Bone marrow (tissue), 2 donors: ENCODE results near the gene KPTN.
A peak's percentile ranks its signal among the peaks of the same experiment; 100 is the strongest.

Experiments used
- DNase-seq, 2 donors: peaks; one replicate each; lab custom pipeline; 2025; lab: John Stamatoyannopoulos, UW

The KPTN gene

DNA sequence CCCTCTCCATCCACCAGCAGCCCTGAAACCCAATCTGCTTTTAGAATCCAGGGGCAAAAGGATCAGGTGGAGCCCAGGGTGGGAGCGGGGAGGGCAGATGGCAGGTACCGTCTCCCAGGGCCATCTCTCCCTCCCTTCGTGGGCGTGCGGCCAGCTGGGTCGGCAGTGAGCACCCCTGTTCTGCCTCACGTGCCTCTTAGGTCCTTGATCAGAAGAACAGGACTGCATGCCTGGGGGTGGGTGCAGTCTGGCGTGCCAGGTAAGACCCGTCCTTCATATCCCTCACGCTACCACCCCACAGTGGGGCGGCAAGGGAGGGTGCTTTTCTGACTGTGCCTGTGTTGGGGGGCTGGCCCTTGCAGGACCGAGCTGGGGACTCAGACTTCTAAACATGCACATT is 14.3 kb downstream of the KPTN start:
- DNase-seq, result no peak

DNA sequence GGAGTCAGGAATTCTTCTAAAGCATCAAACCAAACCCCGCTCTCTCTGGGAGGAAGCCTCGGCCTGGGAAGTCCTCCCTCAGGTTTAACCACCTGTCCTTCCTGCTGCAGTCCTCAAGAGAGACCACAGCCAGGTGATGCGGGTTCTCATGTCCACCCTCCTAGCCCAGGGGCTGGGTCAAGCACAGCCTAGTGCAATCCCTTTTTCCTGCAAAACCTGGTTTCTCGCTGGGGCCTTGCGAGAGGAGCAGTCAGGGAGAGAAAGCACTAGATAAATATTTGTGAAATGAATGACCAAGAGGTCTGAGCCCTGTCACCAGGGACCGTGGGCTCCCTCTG is 14.7 kb downstream of the KPTN start:
- no peak for DNase-seq

DNA sequence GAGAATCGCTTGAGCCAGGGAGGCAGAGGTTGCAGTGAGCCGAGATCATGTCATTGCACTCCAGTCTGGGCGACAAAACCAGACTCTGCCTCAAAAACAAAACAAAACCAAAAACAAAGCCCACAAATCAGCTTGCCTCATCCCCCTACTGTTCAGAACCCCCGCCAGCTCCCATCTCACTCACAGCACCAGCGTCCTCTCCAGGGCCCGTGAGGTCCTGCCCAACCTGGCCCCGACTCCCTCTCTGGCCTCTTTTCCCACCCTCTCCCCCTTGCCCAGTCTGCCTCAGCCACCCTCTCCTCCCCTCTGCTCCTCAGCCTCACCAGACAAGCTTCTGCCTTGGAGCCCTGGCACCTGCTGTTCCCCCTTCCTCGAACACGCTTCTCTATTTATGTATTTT is 16.1 kb downstream of the KPTN start:
- no peak for DNase-seq

DNA sequence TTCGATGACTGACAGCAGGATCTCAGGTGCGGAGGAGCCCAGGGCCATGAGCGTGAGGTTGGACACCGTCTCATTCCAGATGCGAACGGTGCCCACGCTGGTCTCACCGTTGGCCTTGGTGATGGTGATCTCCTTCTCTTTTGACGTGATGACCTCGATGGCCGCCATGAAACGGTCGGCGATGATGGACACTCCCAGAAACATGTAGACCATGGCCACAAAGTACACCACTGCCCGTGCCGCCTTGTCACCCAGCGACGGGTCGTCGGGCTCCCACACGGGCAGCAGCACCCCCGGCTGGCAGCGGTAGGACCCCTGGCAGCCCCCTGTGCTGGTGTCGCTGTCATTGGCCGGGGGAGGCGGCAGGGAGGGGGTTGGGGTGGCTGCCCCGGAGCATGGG is 18.1 kb downstream of the KPTN start:
- no peak for DNase-seq

DNA sequence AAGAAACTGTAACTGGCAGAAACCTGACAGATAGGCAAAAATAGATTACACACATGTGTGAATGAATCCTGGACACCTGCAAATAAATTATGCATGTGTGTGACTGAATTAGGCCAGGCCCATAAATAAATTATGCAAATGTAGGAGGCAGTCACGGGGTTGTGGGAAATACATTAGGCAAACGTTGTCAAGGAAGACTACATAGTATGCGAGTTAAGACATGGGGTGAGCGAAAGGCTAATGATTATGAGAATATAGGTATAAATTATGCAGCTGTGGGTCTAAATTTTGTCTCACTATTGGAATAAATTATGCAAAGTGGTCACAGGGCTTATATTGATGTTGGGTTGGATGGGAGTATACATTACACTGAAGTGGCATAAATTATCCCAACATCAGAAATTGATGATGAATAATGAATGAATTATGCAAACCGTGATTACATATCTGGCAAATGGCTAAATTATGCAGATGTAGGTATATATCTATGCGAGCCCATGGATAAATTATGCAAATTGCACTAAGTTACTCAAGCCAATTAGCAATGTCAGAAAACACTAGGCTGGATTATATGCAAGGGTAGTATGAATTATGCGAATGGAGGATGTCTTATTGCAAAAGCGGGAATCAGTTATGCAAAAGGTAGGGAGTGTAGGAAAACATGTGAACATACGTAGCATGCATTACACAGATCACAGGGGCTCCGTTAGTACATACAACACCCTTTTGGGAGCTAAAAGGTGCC is 19.2 kb downstream of the KPTN start:
- DNase-seq, result no peak

DNA sequence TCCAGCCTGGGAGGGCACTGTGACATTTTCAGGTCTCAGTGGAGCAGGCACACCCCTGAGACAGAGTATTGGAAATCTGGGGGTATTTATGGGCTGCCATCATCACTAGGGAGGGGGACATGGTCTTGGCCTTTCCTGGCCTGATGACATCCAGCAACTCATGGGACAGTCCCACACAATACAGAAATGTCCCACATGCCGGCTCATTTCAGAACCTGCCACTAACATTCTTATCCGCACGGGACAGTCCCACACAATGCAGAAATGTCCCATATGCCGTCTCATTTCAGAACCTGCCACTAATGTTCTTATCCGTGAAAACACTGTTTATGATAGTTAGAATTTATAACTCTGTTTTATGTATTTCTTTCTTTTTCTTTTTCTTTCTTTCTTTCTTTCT is 22.1 kb downstream of the KPTN start:
- no peak for DNase-seq

DNA sequence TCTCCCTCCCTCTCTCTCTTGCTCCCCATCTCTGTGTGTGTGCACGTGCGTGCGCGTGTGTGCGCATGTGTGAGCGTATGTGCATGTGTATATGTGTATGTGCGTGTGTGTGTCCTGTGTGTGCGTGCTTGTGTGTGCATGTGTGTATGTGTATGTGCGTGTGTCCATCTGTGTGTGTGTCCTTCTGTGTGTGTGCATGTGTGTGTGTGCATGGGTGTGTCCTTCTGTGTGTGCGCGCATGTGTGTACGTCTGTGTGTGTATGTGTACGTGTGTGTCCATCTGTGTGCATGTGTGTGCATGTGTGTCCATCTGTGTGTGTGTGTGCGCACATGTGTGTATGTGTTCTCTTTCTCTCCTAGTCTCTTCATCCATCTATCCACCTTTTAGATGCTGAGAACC is 24.5 kb downstream of the KPTN start:
- no peak for DNase-seq

DNA sequence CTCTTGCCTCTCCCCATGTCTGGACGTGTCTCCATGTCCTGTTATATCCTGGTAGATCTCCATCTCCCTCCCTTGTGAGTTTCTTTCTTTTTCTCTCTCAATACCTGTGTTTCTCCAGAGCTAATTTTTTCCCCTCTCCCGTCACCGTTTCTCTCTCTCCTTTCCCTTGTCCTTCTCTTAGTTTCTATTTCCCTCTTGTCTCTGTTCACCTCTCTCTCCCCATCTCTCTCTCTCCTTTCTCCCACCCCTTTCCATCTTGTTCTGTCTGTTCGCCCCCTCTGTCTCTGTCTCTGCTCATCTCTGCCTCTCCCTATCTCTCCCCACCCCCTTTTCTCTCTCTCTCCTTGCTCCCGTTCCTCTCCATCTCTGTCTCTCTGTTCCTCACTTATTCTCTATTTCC is 25.3 kb downstream of the KPTN start:
- no peak for DNase-seq

DNA sequence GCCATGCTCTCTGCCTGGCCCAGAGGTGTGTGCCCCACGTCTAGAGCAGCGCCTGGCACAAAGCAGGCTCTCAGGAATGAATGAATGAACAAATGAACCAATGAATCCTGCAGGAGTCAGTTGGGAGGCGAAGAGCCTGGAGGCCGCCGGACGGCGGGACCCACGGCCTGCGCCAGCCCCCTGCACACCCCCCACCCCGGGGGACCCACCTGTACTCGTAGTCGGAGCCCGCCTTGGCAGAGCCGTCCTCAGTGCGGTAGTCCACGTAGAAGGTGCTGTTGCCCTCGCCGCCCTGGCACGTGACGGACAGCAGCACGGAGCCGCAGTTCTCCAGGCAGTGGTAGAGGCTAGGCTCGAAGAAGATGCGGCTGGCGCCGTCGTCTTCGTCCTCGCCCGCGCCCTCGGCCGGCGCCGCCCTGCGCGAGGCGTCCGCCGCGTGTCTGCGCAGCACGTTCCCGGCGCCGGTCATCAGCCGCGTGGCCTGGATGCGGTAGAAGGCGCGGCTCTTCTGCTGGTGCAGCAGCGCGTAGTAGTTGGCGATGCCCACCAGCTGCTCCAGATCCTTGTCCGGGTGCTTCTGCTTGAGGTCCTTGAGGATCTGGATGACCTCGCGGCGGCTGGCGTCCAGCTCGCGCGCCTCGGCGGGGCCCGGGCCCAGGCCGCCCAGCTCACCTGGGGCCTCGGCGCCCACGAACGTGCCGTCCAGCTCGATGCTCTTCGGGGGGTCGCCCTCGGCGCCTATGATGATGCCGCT is 27.1 kb downstream of the KPTN start:
- no peak for DNase-seq

DNA sequence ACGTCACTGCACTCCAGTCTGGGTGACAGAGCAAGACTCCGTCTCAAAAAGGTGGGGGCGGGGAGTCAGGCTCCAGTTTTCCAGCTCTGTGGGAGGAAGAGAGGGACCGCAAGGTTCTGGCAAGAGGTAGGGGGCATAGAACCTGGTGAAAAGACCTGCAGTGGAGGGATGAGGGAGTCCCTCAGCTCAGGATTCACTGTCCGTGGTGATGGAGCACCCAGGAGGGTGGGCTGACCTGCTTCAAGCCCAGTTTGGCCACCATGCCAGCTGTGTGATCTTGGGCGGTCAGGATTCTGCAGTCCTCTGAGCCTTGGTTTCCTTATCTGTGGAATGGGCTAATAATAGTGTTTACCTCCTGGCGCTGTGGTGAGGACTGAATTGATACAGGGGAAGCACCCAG is 33.5 kb downstream of the KPTN start:
- DNase-seq, result no peak

DNA sequence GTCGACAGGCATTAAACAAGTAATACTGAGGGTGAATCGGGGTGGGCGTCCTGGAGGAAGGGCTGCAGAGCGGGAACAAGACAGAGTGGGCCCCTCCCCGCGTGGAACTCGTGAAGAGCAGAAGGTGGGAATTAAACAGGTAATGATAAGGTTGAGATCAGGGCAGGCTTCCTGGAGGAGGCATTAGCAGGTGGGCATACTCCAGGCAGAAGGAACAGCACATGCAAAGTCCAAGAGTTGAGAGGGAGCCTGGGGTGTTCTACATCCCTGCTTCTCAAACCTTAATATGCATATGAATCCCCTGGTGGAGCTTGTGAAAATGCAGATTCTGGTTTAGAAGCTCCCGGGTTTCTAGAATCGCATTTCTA is 35.7 kb downstream of the KPTN start:
- DNase-seq, result no peak

DNA sequence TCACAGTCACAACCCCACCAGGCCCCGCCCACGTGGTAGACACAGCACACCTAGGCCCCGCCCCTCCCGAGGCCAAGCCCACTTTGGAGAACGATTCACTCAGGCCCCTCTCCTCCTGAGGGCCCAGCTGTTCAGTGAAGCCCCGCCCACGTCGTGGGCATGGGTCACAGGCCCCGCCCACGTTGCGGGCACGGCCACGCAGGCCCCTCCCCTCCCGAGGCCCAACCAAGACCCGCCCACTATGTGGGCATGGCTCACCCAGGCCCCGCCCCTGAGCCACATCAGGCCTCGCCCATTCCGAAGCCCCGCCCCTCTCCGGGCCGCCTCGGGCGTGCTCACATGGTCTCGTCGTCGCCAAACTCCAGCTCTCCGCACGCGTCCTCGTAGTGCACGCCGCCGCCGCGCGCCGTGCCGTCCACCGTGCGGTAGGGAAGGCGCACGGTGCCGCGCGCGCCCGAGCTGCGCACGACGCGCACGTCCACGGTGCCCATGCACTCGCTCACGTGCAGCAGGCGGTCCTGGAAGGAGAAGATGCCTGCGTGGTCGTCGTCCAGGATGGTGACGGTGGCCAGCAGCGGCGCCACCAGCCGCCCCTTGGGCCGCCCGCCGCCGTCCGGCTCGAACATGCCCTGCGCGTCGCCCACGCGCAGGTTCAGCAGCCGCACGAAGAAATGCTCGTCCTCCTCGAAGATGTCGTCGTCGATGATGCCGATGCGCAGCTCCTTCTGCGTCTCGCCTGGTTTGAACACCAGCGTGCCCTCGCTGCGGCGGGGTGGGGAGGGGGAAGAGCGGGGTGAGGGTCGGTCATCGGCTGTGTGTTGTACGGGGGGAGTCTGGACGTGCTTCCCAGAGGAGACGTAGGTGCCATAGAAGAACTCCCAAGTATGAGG is 36.3 kb downstream of the KPTN start:
- no peak for DNase-seq

DNA sequence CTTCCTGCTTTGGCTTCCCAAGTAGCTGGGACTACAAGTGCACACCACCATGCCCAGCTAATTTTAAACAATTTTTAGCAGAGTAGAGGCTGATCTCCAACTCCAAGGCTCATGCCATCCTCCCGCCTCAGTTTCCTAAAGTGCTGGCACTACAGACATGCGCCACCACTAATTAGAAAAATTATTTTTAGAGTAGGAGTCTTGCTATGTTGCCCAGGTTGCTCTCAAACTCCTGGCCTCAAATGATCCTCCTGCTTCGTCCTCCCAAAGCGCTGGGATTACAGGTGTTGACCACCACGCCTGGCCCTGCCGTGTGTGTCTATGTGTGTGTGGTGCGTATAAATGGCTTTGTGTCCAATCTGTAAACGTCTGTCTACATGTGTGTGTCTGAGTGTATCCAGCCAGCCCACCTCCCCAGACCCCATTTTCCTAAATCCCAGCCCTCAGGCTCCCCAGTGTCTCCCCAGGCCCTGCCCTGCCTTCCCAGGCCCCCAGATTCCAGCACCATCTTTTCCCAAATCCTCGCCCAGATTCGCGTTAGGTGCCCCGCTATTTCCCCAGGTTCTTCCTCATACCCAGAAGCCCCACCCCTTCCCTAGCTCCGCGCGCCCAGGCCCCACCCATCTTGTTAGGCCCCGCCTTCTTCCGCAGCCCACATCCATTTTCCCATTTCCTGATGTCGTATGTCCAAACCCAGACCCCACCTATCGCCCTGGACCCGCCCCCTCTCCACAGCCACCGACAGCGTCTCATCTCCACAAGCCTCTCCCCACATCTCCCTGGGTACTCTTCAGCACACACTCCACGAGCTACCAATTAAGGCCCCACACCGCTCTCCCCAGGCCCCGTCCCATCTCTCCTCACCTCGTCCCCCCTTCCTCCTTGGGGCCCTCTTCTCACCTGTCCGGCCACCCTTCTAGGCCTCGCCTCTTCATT is 37.2 kb downstream of the KPTN start:
- DNase-seq, result no peak

DNA sequence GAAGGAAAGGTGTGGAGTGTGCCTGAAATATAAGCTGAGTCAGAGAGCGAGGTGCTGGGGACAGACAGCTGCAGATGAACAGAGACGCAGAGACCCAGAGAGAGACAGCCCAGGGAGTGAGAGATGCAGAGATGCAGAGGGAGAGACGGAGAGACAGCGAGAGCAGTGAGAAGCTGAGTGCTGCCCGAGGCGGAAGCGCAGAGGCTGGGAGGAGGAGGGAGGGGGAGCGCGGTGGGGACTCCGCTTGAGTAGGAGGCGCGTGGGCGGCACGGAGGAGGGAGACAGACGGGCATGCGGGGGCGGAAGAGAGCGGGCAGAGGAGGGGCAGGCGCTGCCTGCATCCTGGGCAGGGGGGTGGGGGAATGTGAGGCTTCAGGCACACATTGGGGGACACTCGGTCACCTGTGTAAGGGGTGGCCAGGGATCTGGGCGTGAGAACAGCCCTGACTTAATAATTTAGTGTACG is 38.0 kb downstream of the KPTN start:
- DNase-seq, result peak in 1 of 2 donors; percentile 79

DNA sequence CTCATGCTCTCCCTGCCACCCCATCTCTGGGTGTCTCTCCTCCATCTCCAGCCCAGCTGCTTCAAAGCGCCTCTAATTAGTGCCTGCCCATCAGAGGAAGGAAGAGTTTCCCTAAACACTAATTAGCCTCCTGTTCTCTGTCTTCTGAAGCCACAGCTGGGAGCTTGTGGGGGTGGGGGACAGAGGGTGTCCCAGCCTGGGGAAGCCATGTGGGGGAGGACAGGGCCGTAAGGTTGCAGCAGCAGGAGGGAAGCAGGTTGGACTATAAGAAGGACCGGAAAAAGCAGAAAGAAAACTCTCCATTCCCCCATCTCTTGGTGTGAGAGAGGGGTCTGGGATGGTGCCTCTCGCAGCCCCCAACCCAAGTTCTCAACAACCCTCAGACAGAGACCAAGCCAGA is 38.5 kb downstream of the KPTN start:
- no peak for DNase-seq

DNA sequence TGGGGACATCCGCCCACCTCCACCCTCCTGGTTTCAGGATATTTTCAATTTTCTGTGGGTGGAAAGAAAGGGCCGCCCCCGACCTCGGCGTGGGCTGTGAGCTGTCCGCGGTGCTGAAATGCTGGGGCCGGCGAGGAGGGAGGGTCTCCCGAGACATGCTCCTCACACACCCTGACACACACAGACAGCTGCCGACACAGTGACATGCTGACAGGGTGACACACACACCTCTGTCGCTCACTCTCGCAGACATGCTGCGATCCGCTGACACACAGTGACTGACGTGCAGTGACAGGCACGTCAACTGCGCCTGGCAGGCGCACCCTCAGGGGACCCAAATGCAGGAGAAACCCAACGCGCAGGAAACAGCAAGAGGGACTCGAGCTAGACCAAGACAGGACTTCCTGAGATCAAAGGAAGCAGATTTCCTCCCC is 39.6 kb downstream of the KPTN start:
- DNase-seq, result no peak

DNA sequence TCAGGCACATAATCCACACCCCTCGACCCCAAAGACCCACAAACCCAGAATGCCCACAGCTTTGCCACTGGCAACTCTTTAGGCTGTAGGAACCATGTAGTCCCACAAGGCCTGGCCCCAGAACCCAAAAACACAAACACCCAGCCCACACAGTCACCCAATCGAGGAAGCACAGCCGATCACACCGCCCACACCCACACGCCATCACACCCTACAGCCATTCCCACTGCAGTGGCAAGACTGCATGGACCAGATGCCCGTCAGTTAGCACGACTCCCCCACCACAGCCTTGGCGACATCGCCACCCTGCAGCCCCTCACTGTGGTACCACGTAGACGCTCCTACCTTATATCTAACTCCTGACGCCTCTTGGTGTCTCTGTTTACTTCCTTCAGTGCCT is 40.7 kb downstream of the KPTN start:
- no peak for DNase-seq

DNA sequence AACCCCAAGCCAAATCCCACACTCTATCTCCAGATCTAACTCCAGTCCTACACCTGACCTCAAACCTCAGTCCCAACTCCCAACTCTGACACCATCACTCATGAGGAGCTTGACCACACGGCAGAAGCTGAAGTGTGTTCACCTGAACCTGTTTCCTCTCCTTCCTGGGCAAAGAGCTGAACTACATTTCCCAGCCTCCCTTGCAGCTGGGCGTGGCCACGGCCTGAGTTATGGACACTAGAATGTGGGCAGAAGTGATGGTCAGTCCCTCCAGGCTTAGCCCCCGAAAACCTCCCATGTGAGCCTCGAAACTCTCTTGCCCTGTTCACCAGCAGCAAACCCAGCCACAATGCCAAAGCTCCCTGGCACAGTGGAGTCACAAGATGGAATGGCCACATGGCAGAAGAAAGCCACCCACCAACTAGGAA is 45.2 kb downstream of the KPTN start:
- DNase-seq, result no peak

DNA sequence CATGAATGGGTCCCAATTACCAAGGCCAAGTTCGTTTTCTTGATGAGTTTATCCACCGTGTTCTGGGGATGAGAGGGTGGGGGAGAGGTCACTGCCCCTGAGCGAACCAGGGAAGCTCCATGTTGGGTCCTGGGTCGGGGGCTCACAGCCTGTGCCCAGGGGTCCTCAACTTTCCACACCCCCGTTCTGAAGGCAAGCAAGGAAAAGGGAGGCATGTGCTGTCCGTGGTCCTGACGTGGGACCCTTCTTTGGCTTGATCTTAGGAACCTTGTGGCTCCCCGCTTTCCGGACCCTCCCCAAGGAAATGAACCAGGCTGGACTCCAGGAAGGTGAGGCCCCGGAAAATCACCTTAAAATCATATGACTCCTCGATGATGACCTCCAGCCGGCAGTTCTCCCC is 46.5 kb downstream of the KPTN start:
- DNase-seq, result no peak

DNA sequence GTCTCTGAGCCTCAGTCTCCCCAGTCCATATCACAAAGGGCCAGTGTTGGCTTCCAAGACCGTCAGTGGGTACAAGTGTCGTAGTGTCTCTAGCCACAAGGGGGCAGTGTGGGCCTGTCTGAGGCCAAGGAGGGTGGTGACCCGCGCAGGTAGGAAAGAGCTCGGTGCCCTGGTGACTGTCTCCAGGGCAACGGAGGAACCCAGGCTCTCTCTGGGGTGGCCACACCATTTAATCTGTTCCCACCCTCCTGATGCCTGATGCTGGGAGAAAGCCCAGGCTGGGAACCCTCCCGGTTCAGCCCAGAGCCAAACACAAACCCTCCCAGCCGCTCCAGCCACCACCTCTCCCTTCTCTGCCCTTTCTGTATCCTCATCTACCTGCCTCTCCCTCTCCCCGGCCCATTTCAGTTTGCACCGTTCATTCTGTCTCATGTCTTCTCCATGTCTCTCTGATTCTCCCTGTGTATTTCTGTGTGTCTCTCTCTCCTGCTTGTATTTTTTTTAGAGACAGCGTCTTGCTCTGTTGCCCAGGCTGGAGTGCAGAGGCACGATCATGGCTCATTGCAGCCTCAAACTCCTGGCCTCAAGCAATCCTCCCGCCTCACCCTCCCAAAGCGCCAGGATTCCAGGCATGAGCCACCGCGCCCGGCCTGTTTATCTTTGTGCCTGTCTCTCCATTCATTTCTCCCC is 47.2 kb downstream of the KPTN start:
- DNase-seq, result peak; percentile 15 to 49

DNA sequence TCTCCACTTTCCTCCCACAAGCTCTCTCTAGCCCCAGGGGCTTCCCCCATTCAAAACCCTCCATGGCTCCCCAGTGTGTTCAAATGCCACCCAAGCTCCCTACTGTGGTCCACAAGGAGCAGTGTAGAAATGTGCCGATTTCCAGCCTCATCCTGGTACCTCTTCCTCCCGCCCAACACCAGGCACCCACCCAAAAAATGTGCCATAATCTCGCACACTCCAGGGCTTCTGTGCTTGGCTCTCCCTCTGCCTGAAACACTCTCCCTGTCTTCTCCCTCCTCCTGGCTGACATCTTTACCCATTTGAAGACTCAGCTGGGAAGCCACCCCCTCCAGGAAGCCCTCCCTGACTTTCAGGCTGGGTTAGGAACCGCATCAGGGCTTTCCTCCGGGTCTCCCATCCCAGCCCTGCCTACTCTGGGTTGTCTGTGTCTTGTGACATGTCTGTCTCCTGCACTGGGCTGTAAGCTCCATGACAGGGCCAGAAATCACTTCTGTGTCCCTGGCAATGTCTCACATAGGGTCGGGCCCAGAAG is 48.1 kb downstream of the KPTN start:
- no peak for DNase-seq
